HG03135 (cell line): ENCODE measurements around the gene LCN2.

Experiments
- ATAC-seq: cut with Tn5 transposase; IDR thresholded peaks from one replicate; pipeline ENCODE4 v1.9.1; 2021; ENCODE audit warnings: mild to moderate bottlenecking, moderate library complexity; ENCODE audit not compliant: unreplicated experiment

The LCN2 gene

DNA sequence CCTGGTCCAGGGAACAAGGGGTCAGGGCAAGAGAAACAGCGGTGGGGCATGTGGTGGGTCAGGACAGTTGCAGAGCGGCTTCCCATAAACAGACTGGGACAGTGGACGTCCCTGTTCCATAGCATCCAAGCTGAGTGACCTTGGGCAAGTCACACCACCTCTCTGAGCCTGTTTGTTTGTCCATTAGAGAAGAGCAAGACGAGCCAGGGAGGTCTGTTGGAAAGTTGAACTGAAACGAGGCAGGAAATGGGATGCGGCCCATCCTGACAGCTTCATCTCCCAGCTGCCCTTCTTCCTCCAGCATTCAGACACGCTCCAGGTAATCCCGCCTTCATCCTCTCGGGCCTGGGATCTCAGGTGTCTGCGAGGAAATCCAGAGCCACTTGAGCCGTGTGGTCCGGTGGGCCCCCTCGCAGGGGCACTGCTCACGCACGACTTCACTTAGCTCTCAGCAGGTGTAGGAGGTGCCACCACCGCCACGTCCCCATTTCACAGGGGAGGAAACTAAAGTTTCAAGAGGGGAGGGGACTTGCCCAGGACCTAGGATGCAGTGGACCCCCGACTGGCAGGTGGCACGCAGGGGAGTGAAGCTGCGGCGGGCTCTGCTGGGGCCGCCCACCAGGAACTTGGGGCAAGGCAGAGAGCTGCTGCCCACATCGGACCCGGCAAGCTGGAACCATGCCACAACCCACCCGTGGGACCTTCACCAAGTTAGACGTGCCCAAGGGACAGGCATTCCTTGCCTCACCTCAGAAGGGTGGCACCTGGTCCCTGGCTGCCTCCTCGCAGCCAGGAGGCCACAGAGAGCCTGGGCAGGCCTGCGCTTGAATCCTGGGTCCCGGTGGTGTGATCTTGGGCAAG is 34.7 kb upstream of the LCN2 start:
- no peak for ATAC-seq

DNA sequence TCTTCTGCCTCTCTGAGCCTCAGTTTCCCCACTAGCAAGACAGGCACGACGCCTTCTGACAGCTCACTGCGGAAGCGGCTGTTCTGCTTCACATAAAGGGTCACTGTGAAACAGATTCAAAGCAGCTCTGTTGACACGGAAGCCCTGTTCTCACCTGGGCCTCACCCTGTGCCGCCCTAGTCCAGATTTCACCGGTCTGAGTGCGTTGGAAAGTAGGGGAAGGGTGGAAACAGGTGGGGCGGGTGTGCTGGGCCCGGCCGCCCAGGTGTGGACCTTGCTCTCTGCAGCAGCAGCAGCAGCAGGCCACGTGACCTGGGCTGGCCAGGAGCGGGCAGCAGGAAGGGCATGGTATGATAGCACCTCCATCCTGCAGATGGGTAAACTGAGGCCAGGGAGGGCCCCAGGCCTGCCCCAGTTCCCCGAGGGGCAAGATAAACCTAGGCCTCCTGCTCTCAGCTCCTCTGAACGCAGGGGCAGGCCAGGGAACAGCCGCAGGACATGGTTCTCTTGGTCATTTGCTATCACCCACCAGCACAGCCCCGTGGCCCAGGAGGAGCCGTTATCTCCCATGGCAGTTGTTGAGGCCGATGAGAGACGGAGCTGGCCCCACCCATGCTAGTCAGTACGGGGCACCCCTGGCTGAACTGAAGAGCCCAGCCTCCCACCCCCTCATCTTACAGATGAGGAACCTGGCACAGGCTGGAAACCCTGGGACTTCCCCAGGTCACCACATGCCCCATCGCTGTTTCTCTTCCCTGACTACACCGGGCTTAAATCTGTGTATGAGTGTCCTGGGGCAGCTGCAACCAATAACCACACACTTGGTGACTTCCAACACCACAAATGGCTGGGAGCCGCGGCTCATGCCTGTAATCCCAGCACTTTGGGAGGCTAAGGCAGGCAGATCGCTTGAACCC is 33.8 kb upstream of the LCN2 start:
- ATAC-seq = no peak

DNA sequence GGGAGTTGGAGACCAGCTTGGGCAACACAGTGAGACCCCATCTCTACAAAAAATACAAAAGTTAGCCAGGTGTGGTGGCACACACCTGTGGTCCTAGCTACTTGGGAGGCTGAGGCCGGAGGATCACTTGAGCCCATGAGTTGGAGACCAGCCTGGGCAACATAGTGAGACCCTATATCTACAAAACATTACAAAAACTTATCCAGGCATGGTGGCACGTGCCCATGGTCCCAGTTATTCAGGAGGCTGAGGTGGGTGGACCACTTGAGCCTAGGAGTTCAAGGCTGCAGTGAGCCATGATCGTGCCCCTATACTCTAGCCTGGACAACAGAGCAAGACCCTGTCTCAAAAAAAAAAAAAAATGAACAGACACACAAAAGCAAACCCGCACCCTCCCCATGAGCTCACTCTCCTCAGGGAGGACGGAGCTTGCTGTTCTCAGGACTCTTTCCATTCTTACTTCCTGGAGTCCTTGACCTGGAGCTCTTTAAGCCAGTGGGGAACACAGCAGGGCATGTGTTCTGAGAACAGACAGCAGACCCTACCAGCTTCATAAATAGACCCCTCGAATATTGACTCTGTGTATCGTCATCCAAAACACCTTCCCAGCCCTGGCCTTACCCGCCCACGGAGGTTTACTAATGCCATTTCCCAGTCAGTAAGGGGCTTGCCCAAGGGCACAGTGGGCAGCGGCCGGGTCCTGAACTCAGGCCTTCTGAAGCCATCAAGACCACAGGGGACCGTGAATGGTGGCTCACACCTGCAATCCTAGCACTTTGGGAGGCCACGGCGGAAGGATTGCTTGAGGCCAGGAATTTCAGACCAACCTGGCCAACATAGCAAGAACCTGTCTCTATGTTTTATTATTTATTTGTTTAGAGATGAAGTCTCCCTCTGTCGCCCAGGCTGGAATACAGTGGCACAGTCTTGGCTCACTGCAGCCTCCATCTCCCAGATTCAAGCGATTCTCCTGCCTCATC is 32.9 kb upstream of the LCN2 start:
- ATAC-seq = no peak

DNA sequence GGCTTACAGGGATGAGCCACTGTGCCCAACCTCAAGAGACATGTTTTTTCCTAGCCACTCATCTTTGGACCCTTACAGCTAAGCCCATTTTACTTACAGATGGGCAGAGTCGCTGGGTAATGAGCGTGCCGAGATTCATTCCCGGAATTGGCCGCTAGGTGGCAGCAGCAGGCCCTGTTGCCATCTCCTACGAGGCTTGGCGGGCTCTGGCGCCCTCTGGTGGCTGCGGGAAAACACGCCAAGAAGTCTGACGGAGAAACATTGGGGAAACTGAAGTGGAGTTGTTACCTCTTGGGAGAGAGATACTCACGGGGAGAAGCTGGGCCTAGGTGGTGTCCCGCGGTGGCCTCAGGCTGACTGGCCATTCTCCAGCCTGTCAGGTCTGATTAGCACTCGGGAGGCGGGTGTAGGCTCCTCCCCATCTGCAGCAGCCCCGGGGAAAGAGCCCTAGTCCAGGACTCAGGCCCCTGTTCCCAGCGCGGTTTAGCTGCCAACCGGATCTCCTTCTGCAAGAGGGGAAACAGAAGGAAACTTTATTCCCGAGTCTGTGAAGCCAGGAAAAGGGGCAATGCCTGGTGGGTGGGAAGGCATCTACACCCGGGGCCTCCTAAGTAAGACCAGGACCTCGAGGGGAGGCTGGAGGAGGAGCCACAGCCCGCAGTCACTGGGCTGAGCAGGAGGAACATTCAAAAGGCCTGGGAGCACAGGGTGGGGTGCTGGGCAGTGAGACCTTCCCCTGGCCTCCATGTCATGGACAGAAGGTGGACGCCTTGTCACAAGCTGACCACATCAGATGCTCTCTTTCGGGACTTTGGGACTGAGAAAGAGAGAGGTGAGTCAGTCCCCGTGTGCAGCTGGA is 31.4 kb upstream of the LCN2 start:
- ATAC-seq = peak; percentile 61

DNA sequence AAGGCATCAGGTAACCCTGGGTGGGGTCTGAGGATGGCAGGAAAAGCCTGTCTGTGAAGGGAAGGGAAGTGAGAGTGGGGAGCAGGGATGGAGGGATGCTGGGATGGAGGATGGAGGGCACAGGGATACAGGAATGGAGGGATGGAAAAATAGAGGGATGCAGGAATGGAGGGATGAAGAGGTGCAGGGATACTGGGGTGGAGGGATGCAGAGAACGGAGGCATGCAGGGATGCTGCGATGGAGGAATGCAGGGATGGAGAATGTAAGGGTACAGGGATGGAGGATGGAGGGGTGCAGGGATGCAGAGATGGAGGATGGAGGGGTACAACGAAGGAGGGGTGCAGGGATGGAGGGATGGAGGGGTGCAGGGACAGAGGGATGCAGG is 30.8 kb upstream of the LCN2 start:
- ATAC-seq = no peak

DNA sequence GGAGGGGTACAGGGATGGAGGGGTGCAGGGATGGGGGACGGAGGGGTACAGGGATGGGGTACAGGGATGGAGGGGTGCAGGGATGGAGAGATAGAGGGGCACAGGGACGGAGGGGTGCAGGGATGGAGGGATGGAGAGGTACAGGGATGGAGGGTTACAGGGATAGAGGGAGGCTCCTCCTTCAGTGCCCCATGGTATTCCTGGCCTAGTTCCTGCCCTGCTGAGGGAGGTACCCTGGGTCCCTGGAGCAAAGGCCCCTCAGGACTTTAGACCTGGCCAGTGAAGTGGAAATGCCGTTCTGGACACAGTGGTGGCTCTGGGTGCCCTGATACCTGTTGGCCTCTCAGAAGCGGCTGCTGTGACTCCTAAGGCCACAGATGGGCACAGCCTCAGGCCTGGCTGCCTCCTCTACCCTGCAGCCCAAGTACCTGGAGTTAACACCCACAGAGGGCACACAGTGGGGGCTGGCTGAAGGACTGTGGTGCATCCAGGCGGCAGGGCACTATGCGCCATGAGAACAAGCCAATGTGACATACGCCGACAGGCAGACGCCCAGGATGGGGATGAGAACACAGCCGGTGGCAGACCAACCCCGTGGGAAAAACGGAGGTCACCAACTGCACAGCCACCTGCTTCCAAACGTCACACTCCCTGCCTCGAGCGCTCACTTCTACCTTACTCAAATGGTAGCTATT is 30.1 kb upstream of the LCN2 start:
- ATAC-seq = no peak

DNA sequence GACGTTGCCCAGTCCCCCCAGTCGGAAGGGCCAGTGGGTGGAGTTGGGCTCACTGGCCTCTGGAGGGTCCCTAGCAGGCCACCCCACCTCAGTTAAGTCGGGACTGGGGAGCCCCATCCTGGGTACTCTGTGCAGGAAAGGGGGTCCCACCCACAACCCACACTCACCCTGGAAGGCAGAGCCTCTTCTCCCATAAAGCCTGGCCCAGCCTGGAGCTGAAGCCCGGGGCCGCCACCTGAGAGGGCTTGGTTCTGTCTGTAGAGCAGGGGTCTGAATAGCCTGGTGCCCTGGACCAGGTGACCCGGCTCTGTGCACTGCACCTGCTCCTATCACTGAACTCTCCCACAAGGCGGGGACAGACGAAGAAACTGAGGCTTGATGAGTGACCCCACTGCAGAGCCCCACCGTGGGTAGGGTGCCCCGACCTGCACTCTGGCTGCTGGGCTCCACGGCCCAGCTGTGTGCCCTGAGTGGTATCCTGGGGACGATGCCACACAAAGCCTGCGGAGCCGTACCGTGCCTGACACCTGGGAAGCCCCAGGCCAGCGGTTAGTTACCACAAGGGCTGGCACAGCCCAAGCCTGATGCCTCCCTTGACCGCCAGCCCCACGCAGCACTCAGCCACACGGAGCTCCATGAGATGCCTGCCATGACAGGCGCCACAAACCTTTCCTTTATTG is 29.1 kb upstream of the LCN2 start:
- no peak for ATAC-seq

DNA sequence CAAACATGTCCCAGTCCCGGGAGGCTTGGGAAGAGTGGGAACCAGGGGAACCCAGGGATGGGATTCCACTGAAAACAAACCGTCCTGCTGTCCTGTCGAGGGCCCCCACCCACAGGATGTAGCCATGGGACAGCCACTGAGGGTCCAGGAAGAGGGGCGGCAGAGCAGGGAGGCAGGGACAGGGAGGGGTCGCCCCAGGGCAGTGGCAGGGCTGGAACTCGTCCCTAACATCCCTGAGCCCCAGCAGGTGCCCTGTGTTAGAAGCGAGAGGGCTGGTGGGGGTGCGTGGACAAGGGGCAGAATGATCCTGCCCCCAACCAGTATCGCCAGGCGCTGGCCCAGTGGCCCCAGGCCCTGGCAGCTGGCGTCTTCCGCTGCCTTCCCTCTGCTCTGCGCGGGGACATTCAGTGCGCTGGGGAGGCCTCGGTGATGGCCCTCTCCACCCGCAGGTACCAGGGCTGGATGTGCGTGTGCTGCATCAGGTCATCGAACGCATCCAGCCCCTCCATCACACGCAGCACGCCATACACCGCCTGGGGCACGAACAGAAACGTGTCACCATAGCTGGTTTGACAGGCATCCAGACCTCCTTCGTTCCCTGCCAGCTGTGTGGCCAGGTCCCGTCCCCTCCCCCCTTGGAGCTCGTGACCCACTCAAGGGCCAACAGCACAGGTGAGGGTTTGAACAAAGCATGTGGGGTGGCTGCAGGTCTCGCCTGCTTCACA is 28.4 kb upstream of the LCN2 start:
- no peak for ATAC-seq

DNA sequence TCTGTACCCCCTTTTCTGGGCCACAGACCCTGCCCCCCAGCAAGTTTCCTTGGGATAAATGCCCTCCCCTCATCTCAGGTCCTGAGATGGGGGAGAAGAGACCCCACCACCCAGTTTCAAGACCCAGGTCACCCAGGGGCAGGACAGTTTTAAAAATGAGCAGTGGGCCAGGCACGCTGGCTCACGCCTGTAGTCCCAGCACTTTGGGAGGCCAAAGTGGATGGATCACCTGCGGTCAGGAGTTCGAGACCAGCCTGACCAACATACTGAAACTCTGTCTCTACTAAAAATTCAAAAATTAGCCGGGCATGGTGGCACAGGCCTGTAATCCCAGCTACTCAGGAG is 27.8 kb upstream of the LCN2 start:
- ATAC-seq = no peak

DNA sequence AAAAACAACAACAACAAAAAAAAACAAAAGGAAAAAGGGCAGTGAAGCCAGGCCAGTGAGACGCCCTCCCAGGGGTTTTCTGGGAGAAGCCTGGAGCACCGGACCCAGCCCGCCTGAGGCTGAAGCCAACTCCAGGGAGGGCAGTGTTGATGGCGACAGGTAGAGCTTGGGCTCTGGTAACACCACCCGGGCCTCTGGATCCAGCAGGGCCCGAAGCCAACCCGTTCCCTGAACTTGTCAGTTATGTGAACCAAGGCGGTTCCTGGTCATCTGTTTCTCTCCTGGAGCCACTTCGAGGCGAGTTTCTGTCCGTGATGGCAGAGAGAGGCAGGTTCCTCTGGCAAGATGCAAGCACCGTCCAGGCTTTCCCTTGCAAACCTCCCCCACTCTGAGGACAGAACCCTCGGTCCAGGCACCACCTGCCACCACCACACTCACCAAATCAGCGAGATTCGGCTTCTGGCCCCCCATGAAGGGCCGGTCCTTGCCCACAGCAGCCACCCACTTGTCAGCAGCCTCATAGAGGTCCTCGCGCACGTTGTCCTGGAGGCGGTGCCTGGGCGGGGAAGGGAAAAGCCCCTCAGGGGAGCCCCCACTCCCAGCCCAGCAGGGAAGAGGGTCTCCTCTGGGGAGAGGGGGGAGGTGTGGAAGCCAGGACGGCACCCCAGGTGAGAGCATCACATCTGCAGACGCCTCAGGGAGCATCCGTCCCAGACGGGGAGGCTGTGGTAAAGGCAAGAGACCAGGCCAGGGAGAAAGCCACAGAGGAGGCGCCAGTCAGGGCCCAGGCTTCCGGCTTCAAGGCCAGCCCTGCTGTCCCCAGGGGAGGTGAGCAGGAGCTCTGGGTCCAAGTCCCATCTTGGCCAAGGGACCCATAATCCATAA is 27.1 kb upstream of the LCN2 start:
- no peak for ATAC-seq

DNA sequence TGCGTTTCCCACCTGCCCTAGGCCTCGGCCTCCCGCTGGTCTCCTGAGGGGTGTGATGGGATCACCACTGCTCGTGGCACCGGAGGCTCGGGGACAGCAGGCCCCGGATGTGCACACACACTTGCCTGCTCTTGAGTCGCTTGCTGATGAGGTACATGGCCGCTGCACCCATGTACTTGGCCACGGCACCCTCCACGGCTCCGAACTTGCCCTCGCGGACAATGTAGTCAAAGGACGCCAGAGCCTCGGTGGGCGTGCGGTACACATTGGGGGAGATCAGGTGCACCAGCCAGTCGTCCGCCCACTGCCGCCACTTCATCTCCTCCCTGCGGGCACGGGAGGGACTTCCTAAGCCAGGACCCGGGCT is 26.5 kb upstream of the LCN2 start:
- no peak for ATAC-seq

DNA sequence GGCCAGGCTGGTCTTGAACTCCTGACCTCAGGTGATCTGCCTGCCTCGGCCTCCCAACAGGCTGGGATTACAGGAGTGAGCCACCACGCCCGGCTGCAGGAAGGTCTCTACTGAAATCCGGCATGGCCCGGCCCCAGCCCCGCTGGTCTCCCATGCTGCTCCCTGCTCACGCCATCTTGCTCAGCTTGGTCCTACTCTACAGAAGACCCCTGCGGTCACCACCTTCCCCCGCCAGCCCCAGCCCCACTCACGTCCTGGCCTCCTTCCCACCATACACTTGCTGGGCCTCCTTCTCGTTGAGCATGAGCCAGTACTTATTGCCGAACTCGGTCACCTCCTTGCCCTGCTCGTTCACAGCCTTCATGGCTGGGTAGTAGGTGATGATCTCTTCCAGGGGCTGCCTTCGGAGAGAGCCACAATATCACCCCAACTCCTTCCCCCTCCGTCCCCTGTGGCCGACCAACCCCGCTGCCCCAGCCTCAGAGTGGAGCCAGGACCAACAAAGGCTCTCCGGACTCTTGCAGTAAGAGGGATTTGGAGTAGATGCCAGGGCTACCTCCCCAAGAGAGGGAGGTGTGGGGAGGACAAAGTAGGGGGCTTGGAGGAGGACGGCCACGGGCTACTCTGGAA is 25.7 kb upstream of the LCN2 start:
- no peak for ATAC-seq

DNA sequence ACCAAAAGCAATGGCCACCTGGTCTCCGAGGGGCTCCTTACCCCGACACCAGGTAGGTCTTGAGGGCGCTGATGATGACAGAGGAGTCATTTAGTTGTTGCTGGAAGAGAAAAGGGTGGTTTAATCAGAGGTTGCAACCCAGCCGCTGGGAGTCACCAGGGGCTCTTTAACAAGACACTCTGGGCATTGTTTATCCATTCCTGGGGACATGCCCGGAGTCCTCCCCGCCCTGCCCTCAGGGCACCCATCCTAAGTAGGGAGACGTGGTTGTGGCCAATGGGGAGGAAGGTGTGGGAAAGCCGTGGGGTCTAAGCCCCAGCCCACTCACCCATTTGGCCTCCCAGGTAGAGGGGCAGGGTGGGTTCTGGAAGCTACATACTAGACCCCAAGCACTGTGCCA is 24.8 kb upstream of the LCN2 start:
- no peak for ATAC-seq

DNA sequence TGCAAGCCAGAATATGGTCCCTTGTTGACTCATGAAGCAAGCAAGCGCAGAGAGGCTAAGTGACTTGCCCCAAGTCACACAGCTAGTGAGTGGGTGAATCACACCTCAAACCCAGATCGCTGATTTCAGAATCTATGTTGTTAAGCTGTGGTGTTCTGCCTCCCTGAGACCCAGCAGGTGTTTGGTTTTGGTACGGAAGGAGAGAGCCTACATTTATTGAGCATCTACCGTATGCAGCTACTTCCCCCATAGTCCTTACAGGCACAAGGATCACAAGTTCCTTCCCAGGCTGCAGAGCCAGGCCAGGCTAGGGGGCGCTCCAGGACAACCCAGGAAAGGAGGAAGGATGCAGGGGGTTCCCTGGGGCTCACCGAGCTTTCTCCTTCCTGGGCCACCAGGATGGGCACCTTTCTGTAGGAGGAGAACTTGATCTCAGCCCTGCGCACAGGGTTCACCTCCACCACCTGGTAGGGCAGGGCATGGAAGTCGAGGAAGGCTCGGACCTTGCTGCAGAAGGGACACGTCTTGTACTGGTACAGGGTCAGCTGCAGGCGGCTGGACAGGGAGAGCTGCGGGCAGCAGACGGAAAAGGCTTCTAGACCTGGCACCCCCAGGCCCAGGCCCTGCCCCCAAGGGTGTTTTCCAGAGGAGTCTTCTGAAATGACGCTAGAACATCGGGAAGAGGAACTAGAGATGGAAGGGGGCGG is 24.2 kb upstream of the LCN2 start:
- no peak for ATAC-seq

DNA sequence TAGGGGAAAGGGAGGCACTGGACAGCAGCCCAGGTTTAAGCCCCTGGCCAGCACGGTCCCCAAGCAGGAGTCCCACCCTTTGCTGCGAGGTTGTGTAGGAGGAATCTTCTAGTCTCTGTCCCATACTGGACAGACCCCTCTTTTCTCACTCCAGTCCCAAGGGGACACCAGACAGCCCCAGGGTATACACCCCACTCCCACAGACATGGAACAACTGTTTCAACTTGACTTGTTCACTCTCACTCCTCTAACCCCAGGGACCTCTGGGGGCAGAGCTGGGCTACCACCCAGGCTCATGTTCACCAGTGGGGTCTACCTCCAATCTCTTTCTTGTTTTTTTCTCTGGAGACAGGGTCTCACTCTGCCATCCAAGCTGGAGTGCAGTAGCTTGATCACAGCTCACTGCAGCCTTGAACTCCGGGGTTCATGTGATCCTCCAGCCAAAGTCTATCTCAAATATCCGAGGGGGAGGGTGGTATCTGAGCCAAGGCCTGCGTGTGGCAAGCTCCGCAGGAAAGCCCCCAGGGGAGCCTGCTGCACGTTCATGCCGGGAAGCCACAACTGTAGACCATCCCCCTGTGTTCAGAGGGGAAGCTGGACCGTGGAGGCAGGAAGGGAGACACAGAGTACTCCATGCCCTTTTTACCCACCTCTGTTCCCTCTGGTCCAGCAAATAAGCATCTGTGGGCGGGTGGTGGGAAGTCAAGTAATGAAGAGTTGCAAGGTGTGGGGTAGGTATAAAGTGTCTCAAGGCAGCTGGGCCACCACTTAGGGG is 23.5 kb upstream of the LCN2 start:
- no peak for ATAC-seq
